B cell (primary cell): Measurements from ENCODE around the gene PPP6R3. TPM values are rescaled to one million over a fixed set of nuclear protein-coding genes. Genes with fewer than 3 reads are reported as not detected.

ENCODE experiments used
- ATAC-seq: fragments of 200-7000 bp; cut with Tn5 transposase; one replicate; pipeline ENCODE4 v1.10.0; 2021; ENCODE audit warnings: low read depth, mild to moderate bottlenecking, moderate number of reproducible peaks, moderate library complexity
- CTCF ChIA-PET: fragments of 350-600 bp; sonication (Branson Sonifier 250); formaldehyde crosslinking; loops from one replicate; lab custom pipeline; 2021; ENCODE audit warnings: antibody characterized with exemption, inconsistent platforms; lab: Charles Lee
- POLR2A ChIA-PET: fragments of 350-600 bp; sonication (Branson Sonifier 250); formaldehyde crosslinking; loops from one replicate; lab custom pipeline; 2021; ENCODE audit warnings: antibody characterized with exemption; lab: Charles Lee
- DNase-seq: peaks from one replicate; pipeline ENCODE4 v3.0.0; 2013
- H2AFZ ChIP-seq: 2 replicates; pipeline ENCODE4 v1.6.1; 2012; ENCODE audit warnings: mild to moderate bottlenecking, low read depth, low read length; ENCODE audit not compliant: insufficient read depth, poor library complexity, severe bottlenecking
- H3K27ac ChIP-seq, 2 donors: 1 replicate in 1 of 2; 2 replicates in 1 of 2; pipeline ENCODE4 v1.5.1; 2012 to 2013; ENCODE audit warnings: low read length in 2 of 2, mild to moderate bottlenecking in 2 of 2, moderate library complexity in 1 of 2
- H3K27me3 ChIP-seq, 4 experiments: fragments of 200-600 bp in 1 of 4; sonication (generic) in 1 of 4; replicated peaks in 1 of 4; 1 replicate in 2 of 4; 2 replicates in 2 of 4; pipeline versions ENCODE4 v1.6.1 to v1.7.0; 2013 to 2016; ENCODE audit warnings: low read length in 3 of 4, mild to moderate bottlenecking in 2 of 4, mixed read lengths in 1 of 4, moderate library complexity in 1 of 4; ENCODE audit not compliant: insufficient read depth in 4 of 4, control insufficient read depth in 3 of 4; ENCODE audit errors: control extremely low read depth in 1 of 4
- H3K36me3 ChIP-seq, 2 experiments: replicated peaks in 1 of 2; 1 replicate in 1 of 2; 2 replicates in 1 of 2; pipeline versions ENCODE4 v1.6.1 to v1.7.1; 2013; ENCODE audit warnings: low read length in 1 of 2; ENCODE audit not compliant: insufficient read depth in 2 of 2, control insufficient read depth in 1 of 2; ENCODE audit errors: control extremely low read depth in 1 of 2, extremely low read depth in 1 of 2
- H3K4me1 ChIP-seq, 2 donors: fragments of 200-600 bp in 1 of 2; sonication (generic) in 1 of 2; 1 replicate in 1 of 2; 2 replicates in 1 of 2; pipeline versions ENCODE4 v1.5.1 to v1.6.1; 2013 to 2017; ENCODE audit warnings: low read length in 2 of 2; ENCODE audit not compliant: control insufficient read depth in 2 of 2, insufficient read depth in 2 of 2
- H3K4me2 ChIP-seq: replicated peaks from 2 replicates; pipeline ENCODE3; 2012; ENCODE audit warnings: mild to moderate bottlenecking, low read depth, low read length; ENCODE audit not compliant: poor library complexity, severe bottlenecking
- H3K4me3 ChIP-seq, 5 experiments: fragments of 200-600 bp in 1 of 5; sonication (generic) in 1 of 5; 1 replicate in 3 of 5; 2 replicates in 2 of 5; pipeline versions ENCODE4 v1.5.1 to v1.7.0; 2011 to 2016; ENCODE audit warnings: low read length in 4 of 5, mild to moderate bottlenecking in 4 of 5, low read depth in 2 of 5, control low read depth in 1 of 5, moderate library complexity in 1 of 5; ENCODE audit not compliant: insufficient read depth in 1 of 5; ENCODE audit errors: control extremely low read depth in 1 of 5, extremely low read depth in 1 of 5
- H3K79me2 ChIP-seq: fragments of 200-600 bp; sonication (generic); one replicate; pipeline ENCODE4 v1.6.0; 2016; ENCODE audit warnings: low read length; ENCODE audit not compliant: control insufficient read depth, insufficient read depth
- H3K9ac ChIP-seq: fragments of 200-600 bp; sonication (generic); 2 replicates; pipeline ENCODE4 v1.6.1; 2017; ENCODE audit warnings: mild to moderate bottlenecking, low read length, moderate library complexity
- H3K9me3 ChIP-seq, 3 donors: one replicate each; pipeline versions ENCODE4 v1.6.1 to v1.7.1; 2013; ENCODE audit warnings: low read length in 2 of 3; ENCODE audit not compliant: control insufficient read depth in 2 of 3, insufficient read depth in 1 of 3; ENCODE audit errors: control extremely low read depth in 1 of 3
- H4K20me1 ChIP-seq: 2 replicates; pipeline ENCODE4 v1.6.0; 2012; ENCODE audit warnings: mild to moderate bottlenecking, low read length; ENCODE audit not compliant: insufficient read depth, control insufficient read depth, poor library complexity, severe bottlenecking
- H3K27ac Mint-ChIP-seq: one replicate; pipeline ENCODE4 v1.8.0; 2021; ENCODE audit warnings: mixed read lengths
- H3K27me3 Mint-ChIP-seq: one replicate; pipeline ENCODE4 v1.8.0; 2021; ENCODE audit warnings: mixed read lengths
- H3K4me1 Mint-ChIP-seq: one replicate; pipeline ENCODE4 v1.8.0; 2021; ENCODE audit warnings: mixed read lengths
- H3K4me3 Mint-ChIP-seq: one replicate; pipeline ENCODE4 v1.8.0; 2021; ENCODE audit warnings: mixed read lengths
- H3K9me3 Mint-ChIP-seq: one replicate; pipeline ENCODE4 v1.8.0; 2022; ENCODE audit warnings: mixed read lengths; ENCODE audit not compliant: insufficient read depth
- CTCF ChIP-seq: fragments of 200-600 bp; IDR thresholded peaks from one replicate; pipeline ENCODE4 v1.8.0; 2022; ENCODE audit warnings: antibody characterized with exemption, mild to moderate bottlenecking
- EZH2 ChIP-seq: IDR thresholded peaks from 2 replicates; pipeline ENCODE4 v1.6.1; 2012; ENCODE audit warnings: borderline replicate concordance, low read depth, mild to moderate bottlenecking, moderate library complexity, low read length; ENCODE audit not compliant: insufficient read depth, poor library complexity, severe bottlenecking
- WGBS: methylation state at CpG from one replicate; pipeline ENCODE4 v1.1.5; 2013; ENCODE audit warnings: missing lambda C conversion rate; ENCODE audit not compliant: insufficient coverage; 5-methylcytosine and 5-hydroxymethylcytosine counted together
- intact Hi-C: fragments of 100-400 bp; cut with micrococcal nuclease; formaldehyde crosslinking; loops from one replicate; pipeline ENCODE4 v1.10.0; 2022
- polyA plus RNA-seq: library from polyadenylated mRNA; depleted of rRNA; stranded (reverse); fragments of >200 nt; gene quantifications from 2 replicates; pipeline ENCODE4 v1.2.3, GENCODE V29; 2012
- total RNA-seq, 2 donors: library from RNA; stranded (reverse); fragments of 120-200 nt in 1 of 2; gene quantifications; 1 replicate in 1 of 2; 2 replicates in 1 of 2; pipeline versions ENCODE4 v1.2.3 to v1.2.4, GENCODE V29; 2013 to 2022

Gene PPP6R3
- total and polyA plus RNA-seq, 2 donors (not counting 1 experiment from before 2014, with no cell fraction given): 48.5 to 159 TPM

DNA sequence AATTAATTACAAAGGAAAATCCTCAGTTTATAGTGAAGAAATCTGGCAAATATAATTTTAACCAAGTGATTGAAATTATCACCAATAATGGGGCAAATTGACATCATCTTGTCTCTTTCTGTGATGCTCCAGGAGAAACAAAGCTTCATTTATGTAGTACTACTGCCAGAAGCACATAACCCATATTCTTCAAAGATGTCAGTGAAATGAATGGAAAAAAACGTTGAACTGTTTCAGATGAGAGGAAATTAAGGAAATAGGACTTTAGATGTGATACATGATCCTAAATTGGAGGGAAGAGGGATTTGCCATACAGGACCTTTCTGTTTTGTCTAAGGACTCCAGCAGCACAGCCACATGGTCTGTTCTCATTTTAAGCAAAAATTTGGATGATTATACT is 57.6 kb downstream of the PPP6R3 start:
- no peaks in the 10 kb centered on the region for H3K9me3 ChIP-seq
- WGBS: 100% methylated on average over 1 of the region's 1 CpG
- TF ChIP-seq EZH2 (no peak), CTCF (no peak)
- peaks cover 89% of the 10 kb centered on the region for H3K79me2 ChIP-seq
- H3K9me3 Mint-ChIP-seq: no peaks in the 10 kb centered on the region
- H2AFZ ChIP-seq: no peak overlapping the region
- peaks cover 76% of the 10 kb centered on the region for H4K20me1 ChIP-seq
- H3K9ac ChIP-seq: no peak overlapping the region
- ChIA-PET CTCF (no interaction called here), POLR2A (no interaction called here)
- no peaks in the 10 kb centered on the region for H3K27me3 Mint-ChIP-seq
- H3K4me1 Mint-ChIP-seq: peaks cover 29% of the 10 kb centered on the region
- no peaks in the 10 kb centered on the region for H3K27me3 ChIP-seq
- H3K4me2 ChIP-seq: no peak overlapping the region
- H3K27ac ChIP-seq: no peak overlapping the region
- no peaks in the 10 kb centered on the region for H3K4me1 ChIP-seq
- no peak overlapping the region for H3K4me3 ChIP-seq
- no peak overlapping the region for H3K4me3 Mint-ChIP-seq
- intact Hi-C loops: no loop called here
- H3K27ac Mint-ChIP-seq: peak overlapping the region; percentile 4
- H3K36me3 ChIP-seq: peaks cover 10 to 56% of the 10 kb centered on the region in 2 experiments
- ATAC-seq (no peak), DNase-seq (no peak)

- Mint-ChIP-seq H3K4me1 (peaks cover 12% of the 10 kb centered on the region), H3K27ac (no peak overlapping the region), H3K27me3 (no peaks in the 10 kb centered on the region), H3K4me3 (no peak overlapping the region), H3K9me3 (no peaks in the 10 kb centered on the region)
- H3K4me3 ChIP-seq: no peak overlapping the region
- peaks cover 76% of the 10 kb centered on the region for H4K20me1 ChIP-seq
- H3K27ac ChIP-seq: no peak overlapping the region
- H3K79me2 ChIP-seq: peaks cover 95% of the 10 kb centered on the region
- TF ChIP-seq EZH2 (no peak), CTCF (no peak)
- H3K27me3 ChIP-seq: no peaks in the 10 kb centered on the region
- no peak overlapping the region for H2AFZ ChIP-seq
- POLR2A ChIA-PET: no interaction called here
- CTCF ChIA-PET: no interaction called here
- H3K9me3 ChIP-seq: no peaks in the 10 kb centered on the region
- no peak overlapping the region for H3K9ac ChIP-seq
- intact Hi-C loops: no loop called here
- DNase-seq (no peak), ATAC-seq (no peak)
- H3K4me2 ChIP-seq: no peak overlapping the region
- WGBS: no CpG with 5 or more reads among the region's 4 CpGs
- H3K4me1 ChIP-seq: no peaks in the 10 kb centered on the region
- H3K36me3 ChIP-seq: peaks cover 17 to 78% of the 10 kb centered on the region in 2 experiments
These were observed 61.6 kb downstream of the PPP6R3 start for GRCh38 chr11:68521969-68522652.
